GM23338 (cell line): ENCODE data around the gene IFT43. TPM values are rescaled to one million over a fixed set of nuclear protein-coding genes. Genes with fewer than 3 reads are reported as not detected.

Experiments used
- ATAC-seq: fragments of 200-7000 bp; cut with Tn5 transposase; 3 replicates; pipeline ENCODE4 v1.9.1; 2020
- DNase-seq: peaks from one replicate; pipeline ENCODE4 v3.0.0-alpha.2; 2015; ENCODE audit warnings: low spot score
- H2AFZ ChIP-seq: fragments of 200-600 bp; sonication (generic); 2 replicates; pipeline ENCODE4 v1.8.0; 2016; ENCODE audit warnings: antibody characterized with exemption, mild to moderate bottlenecking, moderate library complexity
- H3F3A ChIP-seq: fragments of 200-600 bp; sonication (generic); replicated peaks from 2 replicates; pipeline ENCODE4 v1.8.0; 2017; ENCODE audit warnings: antibody characterized with exemption, mixed run types, low read depth
- H3K27ac ChIP-seq: fragments of 200-600 bp; sonication (generic); 2 replicates; pipeline ENCODE4 v1.6.1; 2016; ENCODE audit warnings: low read depth
- H3K27me3 ChIP-seq: fragments of 200-600 bp; sonication (generic); 2 replicates; pipeline ENCODE4 v1.8.0; 2016; ENCODE audit warnings: mild to moderate bottlenecking, mixed run types, moderate library complexity; ENCODE audit not compliant: insufficient read depth
- H3K36me3 ChIP-seq: fragments of 200-600 bp; sonication (generic); 2 replicates; pipeline ENCODE4 v1.8.0; 2016; ENCODE audit warnings: mild to moderate bottlenecking; ENCODE audit not compliant: insufficient read depth
- H3K4me1 ChIP-seq: fragments of 200-600 bp; sonication (generic); 2 replicates; pipeline ENCODE4 v1.8.0; 2016; ENCODE audit warnings: mild to moderate bottlenecking, moderate library complexity; ENCODE audit not compliant: insufficient read depth
- H3K4me2 ChIP-seq: fragments of 200-600 bp; sonication (generic); 2 replicates; pipeline ENCODE4 v1.7.1; 2017; ENCODE audit warnings: mixed run types
- H3K4me3 ChIP-seq: fragments of 200-600 bp; sonication (generic); 2 replicates; pipeline ENCODE4 v1.6.1; 2016; ENCODE audit warnings: mixed run types
- H3K79me2 ChIP-seq: fragments of 200-600 bp; sonication (generic); replicated peaks from 2 replicates; pipeline ENCODE4 v1.8.0; 2017; ENCODE audit warnings: mild to moderate bottlenecking; ENCODE audit not compliant: insufficient read depth
- H3K9me2 ChIP-seq: fragments of 200-600 bp; sonication (generic); 2 replicates; pipeline ENCODE4 v1.8.0; 2017; ENCODE audit not compliant: insufficient read depth
- H4K20me1 ChIP-seq: fragments of 200-600 bp; sonication (generic); replicated peaks from 2 replicates; pipeline ENCODE4 v1.8.0; 2017; ENCODE audit warnings: mild to moderate bottlenecking; ENCODE audit not compliant: insufficient read depth
- H3K27ac Mint-ChIP-seq: 2 replicates; pipeline ENCODE4 v1.8.0; 2020; ENCODE audit warnings: inconsistent platforms, mild to moderate bottlenecking, moderate library complexity, mixed read lengths
- H3K27me3 Mint-ChIP-seq: 3 replicates; pipeline ENCODE4 v1.8.0; 2022; ENCODE audit warnings: low read depth, mild to moderate bottlenecking, moderate library complexity, mixed read lengths, inconsistent platforms; ENCODE audit not compliant: insufficient read depth, poor library complexity
- H3K36me3 Mint-ChIP-seq: 3 replicates; pipeline ENCODE4 v1.8.0; 2021; ENCODE audit warnings: low read depth, mild to moderate bottlenecking, inconsistent platforms, moderate library complexity, mixed read lengths
- H3K4me1 Mint-ChIP-seq: 3 replicates; pipeline ENCODE4 v1.8.0; 2020; ENCODE audit warnings: mild to moderate bottlenecking, inconsistent platforms, mixed read lengths
- H3K4me3 Mint-ChIP-seq: 3 replicates; pipeline ENCODE4 v1.8.0; 2021; ENCODE audit warnings: moderate library complexity, mild to moderate bottlenecking, inconsistent platforms, mixed read lengths
- H3K9me3 Mint-ChIP-seq: 3 replicates; pipeline ENCODE4 v1.8.0; 2020; ENCODE audit warnings: moderate library complexity, mild to moderate bottlenecking, inconsistent platforms, mixed read lengths
- CREB1 ChIP-seq: fragments of 250-450 bp; sonication (Bioruptor Pico); IDR thresholded peaks from 2 replicates; pipeline ENCODE4 v1.5.0; 2020; ENCODE audit warnings: low read depth, mild to moderate bottlenecking, moderate library complexity
- CTCF ChIP-seq, 2 experiments: fragments of 200-600 bp in 1 of 2; sonication (generic) in 1 of 2; conservative IDR thresholded peaks; 2 replicates each; pipeline versions ENCODE4 v1.5.1 to v1.6.1; 2016 to 2017; ENCODE audit warnings: antibody characterized with exemption in 2 of 2, low read depth in 2 of 2, mild to moderate bottlenecking in 2 of 2, moderate library complexity in 1 of 2
- ETS1 ChIP-seq: IDR thresholded peaks from 2 replicates; pipeline ENCODE4 v1.6.1; 2016; ENCODE audit warnings: antibody characterized with exemption
- EZH2 ChIP-seq: fragments of 200-600 bp; sonication (generic); IDR thresholded peaks from one replicate; pipeline ENCODE4 v1.8.0; 2017; ENCODE audit warnings: antibody characterized with exemption, mild to moderate bottlenecking, low read depth; ENCODE audit not compliant: unreplicated experiment
- EZH2phosphoT487 ChIP-seq: fragments of 200-600 bp; sonication (generic); IDR thresholded peaks from one replicate; pipeline ENCODE4 v1.8.1; 2018; ENCODE audit warnings: antibody characterized with exemption; ENCODE audit not compliant: unreplicated experiment
- JUNB ChIP-seq: IDR thresholded peaks from one replicate; pipeline ENCODE4 v1.6.1; 2016; ENCODE audit warnings: antibody characterized with exemption; ENCODE audit not compliant: unreplicated experiment
- NANOG ChIP-seq: IDR thresholded peaks from 2 replicates; pipeline ENCODE4 v1.6.1; 2016; ENCODE audit warnings: antibody characterized with exemption, borderline replicate concordance
- POLR2AphosphoS5 ChIP-seq: IDR thresholded peaks from 2 replicates; pipeline ENCODE4 v1.6.1; 2016; ENCODE audit warnings: antibody characterized with exemption, low read depth
- REST ChIP-seq: IDR thresholded peaks from one replicate; pipeline ENCODE4 v1.6.1; 2018; ENCODE audit warnings: antibody characterized with exemption; ENCODE audit not compliant: unreplicated experiment
- ZNF331 ChIP-seq: fragments of 250-450 bp; sonication (Bioruptor Pico); IDR thresholded peaks from 2 replicates; pipeline ENCODE4 v1.5.0; 2020; ENCODE audit warnings: low read depth, mild to moderate bottlenecking, moderate library complexity
- ZNF462 ChIP-seq: fragments of 250-450 bp; sonication (Bioruptor Pico); IDR thresholded peaks from 2 replicates; pipeline ENCODE4 v1.5.0; 2020; ENCODE audit warnings: mild to moderate bottlenecking, moderate library complexity
- polyA plus RNA-seq: library from polyadenylated mRNA; unstranded; fragments of >200 nt; fragmentation: Nextera tagmentation; extraction: Ambion mirVana; gene quantifications from 2 replicates; pipeline ENCODE4 v1.2.1, GENCODE V29; 2016
- total RNA-seq: library from RNA; depleted of rRNA; stranded (reverse); fragments of >200 nt; shearing (Covaris generic); gene quantifications from 2 replicates; pipeline ENCODE4 v1.2.3, GENCODE V29; 2014

The IFT43 gene
- total and polyA plus RNA-seq, 2 experiments from 2014 or later: 21.5 to 43.1 TPM

- Mint-ChIP-seq H3K27ac (no peak overlapping the region), H3K27me3 (peaks cover 1% of the 10 kb centered on the region), H3K4me1 (peaks cover 8% of the 10 kb centered on the region; the same call in 2 of the 3 replicates), H3K36me3 (peaks cover 32% of the 10 kb centered on the region), H3K4me3 (no peak overlapping the region), H3K9me3 (peaks cover 19% of the 10 kb centered on the region)
- Histone ChIP-seq H3K4me1 (peaks cover 8% of the 10 kb centered on the region; the same call in 1 of the 2 replicates), H3K27me3 (no peaks in the 10 kb centered on the region), H2AFZ (no peak overlapping the region), H3K4me3 (no peak overlapping the region), H3K36me3 (peaks cover 14% of the 10 kb centered on the region), H3K27ac (no peak overlapping the region), H3K9me2 (no peaks in the 10 kb centered on the region), H4K20me1 (peaks cover 3% of the 10 kb centered on the region; the same call in 1 of the 2 replicates), H3K79me2 (no peaks in the 10 kb centered on the region), H3F3A (no peaks in the 10 kb centered on the region), H3K4me2 (no peak overlapping the region)
- TF ChIP-seq JUNB: no peak
- no peak for TF ChIP-seq EZH2
- TF ChIP-seq EZH2phosphoT487: no peak
- no peak for TF ChIP-seq CTCF (conservative IDR thresholded peaks at IDR 0.05; ENCODE audit: low read depth in 2 of 2)
- TF ChIP-seq REST: no peak
- no peak for TF ChIP-seq ETS1
- TF ChIP-seq POLR2AphosphoS5: no peak
- TF ChIP-seq ZNF331 (CRISPR knock-in tag): no peak
- no peak for TF ChIP-seq ZNF462 (CRISPR knock-in tag)
- no peak for TF ChIP-seq CREB1
- no peak for TF ChIP-seq NANOG
- DNase-seq (no peak), ATAC-seq (no peak)
Observed at GRCh38 chr14:76007379-76007778, 21.8 kb downstream of the IFT43 start.
